Rectal smooth muscle tissue (tissue), 1 donor: ENCODE results near the gene TLN1.

Source experiments
- H3K27ac ChIP-seq: one replicate; pipeline ENCODE4 v1.7.0; 2013; ENCODE audit warnings: low read depth, low read length, inconsistent platforms
- H3K27me3 ChIP-seq: one replicate; pipeline ENCODE4 v1.7.0; 2013; ENCODE audit warnings: low read length; ENCODE audit not compliant: control insufficient read depth, insufficient read depth
- H3K36me3 ChIP-seq: one replicate; pipeline ENCODE4 v1.7.0; 2013; ENCODE audit warnings: low read length; ENCODE audit not compliant: control insufficient read depth, insufficient read depth
- H3K4me1 ChIP-seq: one replicate; pipeline ENCODE4 v1.7.0; 2013; ENCODE audit warnings: low read length; ENCODE audit not compliant: control insufficient read depth, insufficient read depth
- H3K4me3 ChIP-seq: one replicate; pipeline ENCODE4 v1.7.0; 2013; ENCODE audit warnings: low read length
- H3K9ac ChIP-seq: one replicate; pipeline ENCODE4 v1.7.0; 2013; ENCODE audit warnings: low read length

TLN1 gene

GRCh38 chr9:35723908-35724307, 8.1 kb downstream of the TLN1 start:
- H3K4me3 ChIP-seq = no peak overlapping the region
- peaks cover 63% of the 10 kb centered on the region for H3K36me3 ChIP-seq
- peaks cover 27% of the 10 kb centered on the region for H3K4me1 ChIP-seq
- no peak overlapping the region for H3K27ac ChIP-seq
- no peak overlapping the region for H3K9ac ChIP-seq
- no peaks in the 10 kb centered on the region for H3K27me3 ChIP-seq

GRCh38 chr9:35723426-35723825, 8.6 kb downstream of the TLN1 start:
- no peak overlapping the region for H3K27ac ChIP-seq
- peaks cover 22% of the 10 kb centered on the region for H3K4me1 ChIP-seq
- no peak overlapping the region for H3K9ac ChIP-seq
- peaks cover 68% of the 10 kb centered on the region for H3K36me3 ChIP-seq
- no peaks in the 10 kb centered on the region for H3K27me3 ChIP-seq
- H3K4me3 ChIP-seq = no peak overlapping the region

- Histone ChIP-seq H3K4me1 (no peaks in the 10 kb centered on the region), H3K27ac (no peak overlapping the region), H3K27me3 (no peaks in the 10 kb centered on the region), H3K9ac (no peak overlapping the region), H3K36me3 (peaks cover 91% of the 10 kb centered on the region), H3K4me3 (no peak overlapping the region)
Observed at GRCh38 chr9:35719546-35719945, 12.4 kb downstream of the TLN1 start.

GRCh38 chr9:35718721-35719511, 13.1 kb downstream of the TLN1 start:
- Histone ChIP-seq H3K4me3 (no peak overlapping the region), H3K36me3 (peaks cover 91% of the 10 kb centered on the region), H3K27me3 (no peaks in the 10 kb centered on the region), H3K4me1 (no peaks in the 10 kb centered on the region), H3K9ac (no peak overlapping the region), H3K27ac (no peak overlapping the region)

- H3K27ac ChIP-seq = no peak overlapping the region
- no peak overlapping the region for H3K4me3 ChIP-seq
- H3K9ac ChIP-seq = no peak overlapping the region
- peaks cover 89% of the 10 kb centered on the region for H3K36me3 ChIP-seq
- no peaks in the 10 kb centered on the region for H3K27me3 ChIP-seq
- no peaks in the 10 kb centered on the region for H3K4me1 ChIP-seq
Observed at GRCh38 chr9:35717132-35717870, 14.7 kb downstream of the TLN1 start.

GRCh38 chr9:35716230-35716629, 15.8 kb downstream of the TLN1 start:
- H3K27ac ChIP-seq = no peak overlapping the region
- H3K9ac ChIP-seq = no peak overlapping the region
- H3K27me3 ChIP-seq = no peaks in the 10 kb centered on the region
- no peaks in the 10 kb centered on the region for H3K4me1 ChIP-seq
- H3K4me3 ChIP-seq = no peak overlapping the region
- H3K36me3 ChIP-seq = peaks cover 87% of the 10 kb centered on the region

GRCh38 chr9:35714579-35715252, 17.3 kb downstream of the TLN1 start:
- H3K27me3 ChIP-seq = no peaks in the 10 kb centered on the region
- peaks cover 83% of the 10 kb centered on the region for H3K36me3 ChIP-seq
- H3K9ac ChIP-seq = no peak overlapping the region
- H3K27ac ChIP-seq = peak overlapping the region; percentile 21
- no peak overlapping the region for H3K4me3 ChIP-seq
- no peaks in the 10 kb centered on the region for H3K4me1 ChIP-seq

- Histone ChIP-seq H3K4me1 (no peaks in the 10 kb centered on the region), H3K4me3 (no peak overlapping the region), H3K27ac (no peak overlapping the region), H3K9ac (no peak overlapping the region), H3K36me3 (peaks cover 80% of the 10 kb centered on the region), H3K27me3 (no peaks in the 10 kb centered on the region)
Observed at GRCh38 chr9:35714123-35714522, 17.9 kb downstream of the TLN1 start.

- Histone ChIP-seq H3K4me1 (no peaks in the 10 kb centered on the region), H3K27ac (no peak overlapping the region), H3K27me3 (no peaks in the 10 kb centered on the region), H3K36me3 (peaks cover 77% of the 10 kb centered on the region), H3K4me3 (no peak overlapping the region), H3K9ac (no peak overlapping the region)
Observed at GRCh38 chr9:35713578-35713977, 18.4 kb downstream of the TLN1 start.

GRCh38 chr9:35712762-35713400, 19.1 kb downstream of the TLN1 start:
- Histone ChIP-seq H3K9ac (no peak overlapping the region), H3K4me1 (no peaks in the 10 kb centered on the region), H3K36me3 (peaks cover 76% of the 10 kb centered on the region), H3K27ac (no peak overlapping the region), H3K4me3 (no peak overlapping the region), H3K27me3 (no peaks in the 10 kb centered on the region)

- Histone ChIP-seq H3K36me3 (peaks cover 76% of the 10 kb centered on the region), H3K9ac (no peak overlapping the region), H3K4me3 (no peak overlapping the region), H3K27ac (no peak overlapping the region), H3K4me1 (no peaks in the 10 kb centered on the region), H3K27me3 (no peaks in the 10 kb centered on the region)
Observed at GRCh38 chr9:35711501-35712428, 20.2 kb downstream of the TLN1 start.
